ENCODE data around the gene ACTL7A.
A peak's percentile ranks its signal among the peaks of the same experiment; 100 is the strongest.
"Not testable (repeated sequence)": the region's sequence is repeated elsewhere in the genome, so short reads cannot be mapped to it uniquely, and the experiment has no call there.

ACTL7A gene

DNA sequence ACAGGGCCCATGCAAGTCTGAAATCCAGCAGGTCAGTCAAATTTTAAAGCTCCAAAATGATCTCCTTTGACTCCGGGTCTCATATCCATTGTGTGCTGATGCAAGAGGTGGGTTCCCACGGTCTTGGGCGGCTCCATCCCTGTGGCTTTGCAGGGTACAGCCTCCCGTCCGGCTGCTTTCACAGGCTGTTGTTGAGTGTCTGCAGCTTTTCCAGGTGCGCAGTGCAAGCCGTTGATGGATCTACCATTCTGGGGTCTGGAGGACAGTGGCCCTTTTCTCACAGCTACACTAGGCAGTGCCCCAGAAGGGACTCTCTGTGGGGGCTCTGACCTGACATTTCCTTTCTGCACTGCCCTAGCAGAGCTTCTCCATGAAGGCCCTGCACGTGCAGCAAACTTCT is 13.8 kb upstream of the ACTL7A start:
- DNase-seq (ENCODE audit: low spot score): not testable (repeated sequence)

DNA sequence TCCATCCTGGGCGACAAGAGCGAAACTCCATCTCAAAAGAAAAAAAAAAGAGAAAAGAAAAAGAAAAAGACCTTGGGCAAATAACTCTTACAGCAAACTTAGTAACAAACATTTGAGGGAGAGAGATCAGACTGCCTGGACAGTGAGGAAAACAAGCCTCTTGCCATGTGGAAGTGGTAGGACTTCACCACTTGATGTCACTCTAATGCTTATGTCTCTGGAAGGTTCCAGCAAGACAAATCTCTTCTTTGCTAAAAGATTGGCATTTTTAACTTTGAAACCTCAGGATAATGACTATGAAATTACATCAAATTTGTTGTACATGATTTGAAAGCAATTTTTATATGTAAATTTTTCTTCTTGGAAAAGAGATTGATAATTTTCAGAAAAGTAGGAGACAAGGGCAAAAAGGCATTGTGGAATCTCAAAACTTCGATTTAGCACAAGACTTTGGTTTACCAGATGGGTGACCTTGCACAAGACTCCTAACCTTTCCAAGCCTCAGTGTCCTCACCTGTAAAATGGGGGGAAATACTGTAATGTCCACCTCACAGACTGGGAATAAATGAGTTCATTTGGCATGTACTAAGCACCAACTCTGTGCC is 11.7 kb upstream of the ACTL7A start:
- DNase-seq (ENCODE audit: low spot score): peak; percentile 68

DNA sequence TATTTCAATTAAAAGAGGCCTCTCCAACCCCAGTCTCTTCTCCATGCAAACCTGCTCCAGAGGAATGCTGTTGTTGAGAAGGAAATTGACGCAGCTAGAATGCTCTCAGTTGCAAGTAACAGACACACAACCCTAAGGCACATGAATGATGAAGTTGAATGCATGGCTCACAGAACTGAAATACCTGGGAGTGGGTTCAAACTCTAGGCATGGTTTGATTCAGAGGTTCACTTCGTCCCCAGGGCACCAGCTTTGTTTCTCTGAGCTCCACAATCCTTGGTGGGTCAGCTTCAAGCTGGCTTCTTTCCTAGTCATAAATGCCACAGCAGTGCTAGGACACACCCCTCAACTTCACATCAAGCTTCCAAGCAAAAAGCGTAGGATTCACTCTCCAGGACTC is 10.9 kb upstream of the ACTL7A start:
- DNase-seq (ENCODE audit: low spot score): no peak

DNA sequence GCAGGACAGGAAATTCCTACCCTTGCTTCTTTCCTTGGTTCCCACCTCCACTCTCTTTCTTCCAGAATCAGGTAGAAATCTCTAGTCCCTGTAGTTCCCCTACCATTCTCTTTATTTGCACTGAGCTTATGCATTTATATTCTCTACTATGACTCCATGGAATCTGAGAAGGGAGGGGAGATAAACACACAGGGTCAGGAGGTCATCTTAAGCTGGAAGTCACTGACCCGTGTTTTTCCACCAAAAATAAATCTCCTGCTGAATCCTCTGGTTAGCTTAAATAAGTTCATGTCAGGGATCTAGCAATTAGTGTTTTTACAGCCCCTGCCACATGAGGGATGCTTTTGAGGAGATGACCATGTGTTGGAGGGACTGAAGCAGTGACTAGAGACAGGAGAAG is 10.0 kb upstream of the ACTL7A start:
- DNase-seq (ENCODE audit: low spot score): no peak

DNA sequence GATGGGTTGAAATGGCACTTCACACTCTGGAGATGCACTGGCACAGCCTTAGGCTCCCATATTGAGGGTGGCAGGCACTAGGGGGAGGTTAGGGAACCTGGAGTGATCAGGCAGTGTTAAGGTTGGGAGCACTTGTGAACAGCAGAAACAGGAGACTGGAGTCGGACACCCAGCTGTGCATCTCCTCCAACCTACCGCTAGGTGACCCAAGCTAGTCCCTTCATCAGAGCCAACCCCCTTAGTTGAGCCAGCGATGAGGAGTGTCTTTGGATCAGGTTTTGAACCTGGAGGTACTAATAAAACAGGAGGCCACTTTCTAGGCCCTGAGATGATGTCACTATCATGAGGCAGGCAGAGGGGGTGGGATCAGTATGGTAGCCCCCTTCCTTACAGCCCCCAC is 8.0 kb upstream of the ACTL7A start:
- no peak for DNase-seq (ENCODE audit: low spot score)

DNA sequence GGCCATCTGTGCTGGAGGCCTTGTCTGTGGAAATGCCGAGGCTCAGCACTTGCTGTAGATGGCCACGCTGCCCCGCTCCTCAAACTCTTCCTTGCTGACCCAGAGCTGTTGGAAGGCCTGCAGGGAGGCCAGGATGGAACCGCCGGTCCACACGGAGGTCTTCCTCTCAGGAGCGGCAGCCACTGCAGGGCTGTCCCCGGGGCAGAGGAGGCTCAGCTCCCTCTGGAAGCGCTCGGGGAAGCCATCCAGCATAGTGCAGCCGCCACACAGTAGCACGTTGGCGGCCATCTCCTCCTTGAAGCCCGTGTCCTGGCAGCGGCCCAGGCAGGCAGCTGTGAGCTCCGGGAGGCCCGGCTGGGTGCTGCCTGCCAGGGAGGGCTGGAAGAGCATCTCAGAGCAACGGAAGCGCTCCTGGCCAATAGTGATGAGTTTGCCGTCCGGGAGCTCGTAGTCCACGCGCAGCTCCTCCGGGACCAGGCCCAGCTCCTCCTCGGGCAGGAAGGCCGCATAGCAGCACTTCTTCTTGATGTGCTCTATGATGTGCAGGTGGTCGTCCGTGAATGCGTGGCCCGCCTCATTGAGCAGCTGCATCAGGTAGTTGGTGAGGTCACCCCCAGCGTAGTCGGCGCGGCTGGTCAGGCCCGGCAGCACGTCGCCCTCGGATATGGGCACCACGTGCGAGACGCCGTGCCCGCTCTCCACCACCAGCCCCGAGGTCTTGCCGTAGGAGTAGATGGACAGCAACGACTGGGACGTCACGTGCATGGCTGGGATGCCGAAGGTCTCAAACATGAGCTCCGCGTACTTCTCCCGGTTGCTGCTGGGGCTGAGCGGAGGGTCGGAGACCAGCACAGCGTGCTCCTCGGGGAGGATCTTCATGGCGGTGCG is 7.2 kb upstream of the ACTL7A start:
- DNase-seq (ENCODE audit: low spot score): no peak

DNA sequence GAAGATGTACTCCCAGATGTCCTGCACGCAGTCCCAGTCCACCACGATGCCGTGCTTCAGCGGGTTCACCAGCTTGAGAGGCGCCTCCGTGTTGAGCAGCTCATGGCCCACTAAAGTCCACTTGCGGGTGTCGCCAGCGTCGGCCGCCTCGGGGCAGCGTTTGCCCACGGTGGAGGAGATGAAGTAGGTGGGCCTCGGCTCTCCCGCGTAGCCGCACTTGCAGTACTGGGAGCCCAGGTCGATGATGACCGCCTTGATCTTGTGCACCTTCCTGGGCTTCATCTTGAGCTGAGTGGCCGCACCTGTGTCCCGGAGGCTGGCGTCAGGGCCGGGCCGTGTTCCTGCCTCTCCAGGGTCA is 6.6 kb upstream of the ACTL7A start:
- no peak for DNase-seq (ENCODE audit: low spot score)

DNA sequence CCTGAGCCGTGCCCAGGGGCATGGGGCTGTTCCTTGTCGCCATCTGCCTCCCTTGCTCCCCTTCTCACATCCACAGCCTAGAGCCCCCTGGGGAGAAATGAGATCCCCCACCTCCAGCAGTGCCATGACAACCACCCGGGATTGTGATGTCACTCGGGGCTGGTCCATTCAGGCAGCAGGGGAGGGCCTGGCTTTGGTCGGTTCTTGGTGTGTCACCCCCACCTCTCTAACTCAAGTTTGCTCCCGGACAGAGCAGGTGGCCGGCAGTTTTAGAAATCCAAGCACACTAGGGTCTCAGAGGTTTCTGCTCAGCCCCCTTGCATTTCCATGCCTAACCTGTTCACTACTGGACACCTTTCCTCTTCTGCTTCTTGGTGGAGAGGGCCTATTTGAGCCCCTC is 6.2 kb upstream of the ACTL7A start, which contains the start of gene ACTL7B:
Gene ACTL7B, minus strand, starts transcription at position 99 of the 400 bp plus-strand sequence. Its CDS starts 56 bp downstream, at position 43.
- DNase-seq (ENCODE audit: low spot score): no peak

DNA sequence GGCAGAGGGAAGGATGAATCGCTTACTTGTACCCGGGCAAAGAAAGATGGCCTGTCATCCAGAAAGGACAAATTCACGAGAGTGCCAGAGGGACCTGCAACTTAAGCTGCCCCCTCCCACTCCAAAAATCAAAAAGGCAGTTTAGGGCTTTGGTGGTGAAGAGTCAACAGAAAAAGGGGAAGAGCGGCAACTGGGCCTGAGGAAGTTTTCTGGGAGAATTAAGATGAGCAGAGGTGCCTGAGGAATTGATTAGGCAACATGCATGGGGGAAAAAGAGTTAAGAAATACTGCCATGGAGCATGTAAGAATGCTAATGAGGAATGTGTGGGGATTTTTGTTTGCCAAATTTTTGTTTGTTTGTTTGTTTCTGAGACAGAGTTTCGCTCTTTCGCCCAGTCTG is 4.5 kb upstream of the ACTL7A start:
- no peak for DNase-seq (ENCODE audit: low spot score)

DNA sequence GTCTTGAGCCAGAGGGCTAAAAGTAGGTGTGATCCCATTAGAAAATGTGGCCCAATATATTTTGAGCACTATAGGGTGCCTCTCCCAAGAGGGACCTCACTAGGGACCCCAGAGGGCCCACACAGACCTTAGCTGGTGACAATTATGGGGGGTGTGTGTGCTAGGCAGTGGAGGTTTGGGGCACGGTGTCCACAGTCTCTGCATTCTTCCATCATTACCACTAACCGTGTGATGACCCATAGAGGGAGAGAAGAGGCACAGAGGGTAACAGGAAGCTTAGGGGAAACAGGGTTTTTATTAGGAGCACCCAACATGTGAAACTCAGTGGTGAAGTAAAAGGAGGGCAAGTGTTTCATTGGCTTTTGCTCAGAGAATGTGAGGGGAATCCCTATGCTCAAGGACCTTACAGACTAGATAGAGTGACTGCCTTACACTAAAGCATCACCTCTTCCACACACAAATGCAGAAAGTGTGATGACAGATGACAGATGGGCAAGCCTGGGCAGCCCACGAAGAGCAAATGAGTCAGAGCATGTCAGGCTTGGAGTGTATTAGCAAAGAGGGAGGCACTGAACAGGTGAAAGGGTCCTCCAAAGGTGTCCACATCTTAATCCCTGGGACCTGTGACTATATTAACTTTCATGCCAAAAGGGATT is 2.5 kb upstream of the ACTL7A start:
- DNase-seq (ENCODE audit: low spot score): no peak

DNA sequence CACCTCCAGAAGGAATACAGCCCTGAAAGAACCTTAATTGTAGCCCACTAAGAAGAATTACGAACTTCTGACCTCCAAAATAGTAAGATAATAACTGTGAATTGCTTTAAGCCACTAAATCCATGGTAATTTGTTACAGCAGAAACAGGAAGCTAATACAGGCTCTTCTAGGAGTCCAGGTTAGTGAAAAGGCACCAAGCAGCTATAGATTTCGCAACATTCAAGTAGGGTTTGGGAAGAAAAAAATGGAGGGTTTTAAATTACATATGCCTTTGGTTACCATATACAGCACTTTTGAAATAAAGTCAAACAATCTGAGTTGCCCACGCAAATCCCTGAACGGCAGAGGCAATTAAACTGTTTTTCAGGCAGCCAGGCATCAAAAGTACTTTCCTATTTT is 1.7 kb upstream of the ACTL7A start:
- DNase-seq (ENCODE audit: low spot score): no peak

DNA sequence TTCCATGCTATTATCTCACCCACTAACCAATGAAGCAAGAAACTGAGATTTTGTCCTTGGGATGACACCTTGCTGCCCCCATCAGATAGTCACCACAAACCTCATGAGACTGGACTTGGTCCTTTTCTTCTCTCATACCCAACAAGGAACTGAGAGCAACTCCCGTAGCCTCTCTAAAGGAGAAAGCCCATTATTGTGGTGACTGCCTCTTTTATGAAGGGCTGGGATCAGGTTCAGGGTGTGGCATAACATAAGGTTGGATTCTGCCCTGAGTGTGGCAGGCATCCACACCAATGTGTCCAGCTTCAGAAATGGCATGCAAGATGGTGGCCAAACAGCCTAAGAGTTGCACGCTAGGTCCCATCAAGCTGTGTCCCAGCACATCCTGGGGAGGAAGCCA is 1.3 kb upstream of the ACTL7A start:
- no peak for DNase-seq (ENCODE audit: low spot score)

DNA sequence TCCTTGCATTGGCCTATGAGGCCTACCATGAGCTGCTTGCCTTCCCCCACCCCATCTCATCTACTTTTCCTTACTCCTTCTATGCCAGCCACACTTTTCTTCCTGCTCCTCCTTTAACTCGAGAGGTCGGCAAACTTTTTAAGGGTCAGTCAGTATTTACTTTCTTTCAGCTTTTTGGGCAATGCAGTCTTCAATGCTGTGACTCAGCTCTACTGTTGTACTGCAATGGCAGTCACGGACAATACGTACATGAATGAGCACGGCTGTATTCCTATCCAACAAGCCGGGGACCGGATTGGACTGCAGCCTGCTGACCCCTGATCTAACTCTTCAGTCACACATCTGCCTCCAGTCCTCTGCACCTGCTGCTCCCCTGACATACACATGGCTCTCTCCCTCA is 602 bp upstream of the ACTL7A start:
- no peak for DNase-seq (ENCODE audit: low spot score)

DNA sequence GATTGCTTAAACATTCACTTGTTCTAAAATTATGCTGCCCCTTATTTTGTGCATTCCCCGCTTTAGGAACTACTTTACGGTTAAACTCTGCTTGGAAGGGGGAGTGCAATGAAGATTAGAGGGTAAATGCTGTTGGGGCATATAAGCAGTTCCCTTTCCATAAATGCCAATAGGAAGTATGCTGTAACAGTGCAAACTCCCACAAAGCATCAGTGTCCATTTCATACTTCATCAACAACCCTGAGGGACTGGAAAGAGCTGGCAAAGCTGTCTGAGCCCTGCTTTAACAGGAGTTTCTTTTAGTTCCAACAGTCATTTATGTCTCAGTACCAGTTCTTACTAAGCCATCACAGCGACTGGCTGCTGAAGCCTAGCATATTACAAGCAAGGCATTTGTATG is 1.8 kb downstream of the ACTL7A start:
- DNase-seq (ENCODE audit: low spot score): no peak

DNA sequence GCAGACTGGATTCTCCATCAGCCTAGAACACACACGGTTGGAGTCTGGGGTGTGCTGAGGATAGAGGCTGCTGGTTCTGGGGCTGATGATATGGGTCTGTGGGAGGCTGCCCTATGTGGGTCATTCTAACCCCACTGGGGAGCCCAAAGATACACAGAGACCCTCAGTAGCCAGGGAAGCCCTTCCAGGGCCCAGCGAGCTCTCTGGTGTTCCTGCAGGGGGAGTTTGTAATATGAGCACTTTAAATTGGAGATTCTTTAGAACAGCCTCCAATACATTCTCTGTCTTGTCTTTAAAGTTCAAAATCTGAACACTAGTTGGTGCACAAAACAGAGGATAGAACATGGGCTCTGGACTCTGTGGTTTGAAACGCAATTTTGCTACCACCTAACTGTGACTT is 2.4 kb downstream of the ACTL7A start:
- no peak for DNase-seq (ENCODE audit: low spot score)

DNA sequence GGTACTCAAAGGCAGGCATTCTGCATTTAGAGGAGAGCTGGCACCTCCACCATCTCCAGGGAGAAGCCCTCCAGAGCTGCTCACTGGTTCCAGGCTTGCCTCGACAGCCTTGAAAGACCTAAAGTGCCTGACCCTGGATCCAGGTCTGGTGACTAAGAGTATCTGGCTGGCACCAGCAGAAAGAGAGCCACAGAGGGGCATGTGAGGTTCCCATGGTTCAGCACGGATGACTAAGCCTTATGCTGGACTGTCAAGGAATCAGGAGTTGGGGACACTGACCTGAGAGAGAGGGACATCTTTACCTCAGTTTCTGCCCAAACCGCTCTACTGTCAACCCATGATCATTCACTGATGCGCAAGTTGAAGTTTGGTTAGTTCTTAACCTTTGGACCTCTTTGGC is 3.0 kb downstream of the ACTL7A start:
- no peak for DNase-seq (ENCODE audit: low spot score)

DNA sequence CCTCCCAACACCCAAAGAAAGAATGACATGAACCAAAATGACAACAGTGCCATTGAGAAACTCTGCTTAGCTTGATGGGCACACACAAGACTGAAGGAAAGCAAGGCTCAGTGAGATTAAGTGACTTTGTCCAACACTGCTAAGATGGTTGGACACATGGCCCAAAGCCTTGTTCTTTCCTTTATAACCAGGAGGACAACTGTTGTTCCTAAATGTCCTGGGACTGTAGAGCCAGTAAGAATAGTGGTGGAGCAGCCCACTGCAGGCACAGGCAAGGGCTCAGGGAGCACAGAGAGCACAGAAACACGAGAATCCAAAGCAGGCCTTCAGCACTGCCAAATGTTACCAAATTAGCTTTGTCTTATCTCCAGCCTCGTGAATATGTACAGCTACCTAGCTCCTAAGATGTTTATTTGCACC is 3.9 kb downstream of the ACTL7A start:
- no peak for DNase-seq (ENCODE audit: low spot score)

DNA sequence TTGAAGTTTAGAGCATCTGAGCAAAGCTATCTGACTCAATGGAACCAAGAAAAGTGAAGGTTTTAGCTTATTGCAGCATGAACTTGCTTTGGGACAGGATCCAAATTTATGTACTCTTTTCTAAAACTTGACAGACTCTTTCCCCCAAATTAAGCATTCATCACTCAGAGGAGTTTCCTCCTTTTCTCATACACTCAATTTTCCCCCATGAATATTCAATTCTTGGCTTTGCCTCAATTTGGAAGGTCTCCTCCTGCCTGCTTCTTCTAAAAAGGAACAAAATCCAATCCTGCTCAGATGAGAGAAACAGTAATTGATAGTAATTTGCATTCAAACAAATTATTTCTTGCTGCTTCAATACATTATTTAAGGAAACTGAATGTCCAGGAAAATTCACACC is 5.0 kb downstream of the ACTL7A start:
- DNase-seq (ENCODE audit: low spot score): no peak

DNA sequence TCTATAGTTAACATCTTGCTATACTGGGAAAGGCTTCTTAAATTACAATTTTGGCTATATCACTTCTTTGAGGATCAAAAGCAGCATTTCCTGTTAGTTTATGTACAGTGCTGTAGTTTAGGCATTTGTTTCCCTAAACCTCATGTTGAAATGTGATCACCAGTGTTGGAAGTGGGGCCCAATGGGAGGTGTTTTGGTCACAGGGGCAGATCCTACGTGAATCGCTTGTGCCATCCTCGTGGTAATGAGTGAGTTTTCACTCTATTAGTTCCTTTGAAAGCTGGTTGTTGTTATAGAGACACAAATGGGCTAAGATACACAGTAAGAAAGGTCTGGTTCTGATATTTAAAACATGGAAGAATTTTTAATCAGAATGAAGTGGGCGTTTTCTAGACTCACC is 5.8 kb downstream of the ACTL7A start:
- DNase-seq (ENCODE audit: low spot score): no peak

DNA sequence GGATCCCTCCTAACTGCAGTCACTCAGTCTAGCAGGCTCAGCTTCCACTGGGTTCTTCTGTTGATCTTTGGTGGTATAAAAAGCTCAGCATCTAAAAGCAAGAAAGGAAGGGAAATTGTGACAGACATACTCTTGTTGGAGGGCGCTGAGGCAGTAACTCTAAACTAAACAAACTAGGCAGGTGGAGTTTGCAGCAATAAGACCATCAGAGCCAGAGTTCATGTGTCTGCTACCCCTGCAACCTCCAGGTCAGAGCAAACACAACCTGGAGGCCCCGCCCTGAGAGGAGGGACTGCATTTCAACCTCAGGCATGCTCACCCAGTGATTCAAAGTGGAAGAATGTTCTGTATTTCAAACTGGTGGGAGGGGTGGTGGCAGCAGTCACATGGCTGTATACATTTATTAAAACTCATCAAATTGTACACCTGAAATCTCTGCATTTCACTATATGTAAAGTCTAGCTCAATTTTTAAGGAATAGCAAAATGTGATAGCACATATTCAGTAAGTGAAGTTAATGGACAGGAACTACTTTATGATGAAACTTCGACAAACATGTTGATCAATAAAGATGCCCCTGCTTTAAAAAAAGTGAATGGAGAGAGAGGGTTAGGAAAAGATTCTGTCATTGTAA is 7.1 kb downstream of the ACTL7A start:
- no peak for DNase-seq (ENCODE audit: low spot score)

DNA sequence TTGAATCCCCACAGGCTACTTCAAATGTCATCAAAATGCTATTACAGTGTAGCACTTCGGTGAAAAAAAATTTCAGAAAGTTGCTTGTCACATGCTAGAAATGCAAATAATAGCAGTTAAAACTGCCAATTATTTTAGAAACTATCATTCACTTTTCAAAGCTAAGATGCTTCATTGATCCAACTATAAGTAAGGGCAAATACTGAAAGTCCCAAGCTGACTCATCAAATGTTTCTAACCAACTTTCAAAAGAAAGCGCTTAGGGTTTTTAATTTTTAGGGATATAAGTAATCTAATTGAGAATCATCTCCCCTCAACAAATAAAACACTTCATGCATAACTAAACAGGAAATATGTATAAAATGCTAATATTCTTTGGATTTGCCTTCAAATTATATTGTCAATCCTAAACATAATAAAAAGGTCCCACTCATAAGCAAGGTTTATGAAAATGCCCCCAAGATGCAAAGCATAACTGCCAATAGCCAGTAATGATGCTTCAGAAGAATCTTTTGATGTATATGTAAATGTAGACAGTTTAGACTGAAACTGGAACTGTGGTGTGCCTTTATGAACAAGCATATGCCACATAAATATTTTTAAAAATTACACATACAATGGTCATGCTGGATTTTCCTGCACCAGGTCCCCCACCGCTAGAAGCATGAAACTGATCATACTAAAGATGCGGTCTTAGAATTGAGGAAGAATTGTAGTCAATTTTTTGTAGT is 12.2 kb downstream of the ACTL7A start:
- no peak for DNase-seq (ENCODE audit: low spot score)

DNA sequence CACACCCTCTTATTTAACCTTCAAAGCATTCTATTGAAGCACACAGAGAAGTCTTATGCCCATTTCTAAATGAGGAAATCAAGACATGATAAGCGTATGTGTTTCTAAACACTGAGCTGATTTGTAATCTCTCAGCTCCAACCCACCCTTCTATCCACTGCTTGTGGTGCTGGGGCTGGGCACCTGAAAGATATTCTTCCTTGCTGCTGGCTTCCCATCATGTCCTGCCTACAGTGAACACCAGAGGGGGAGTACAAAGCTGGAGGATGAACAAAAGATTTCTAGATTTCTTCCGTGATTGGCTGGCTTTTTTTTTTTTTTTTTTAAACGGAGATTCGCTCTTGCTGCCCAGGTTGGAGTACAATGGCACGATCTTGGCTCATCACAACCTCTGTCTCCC is 14.4 kb downstream of the ACTL7A start:
- no peak for DNase-seq (ENCODE audit: low spot score)
